PC-9 (cell line): ENCODE measurements around the gene MAP3K5.

ENCODE experiments used
- EZH2 ChIP-seq: fragments of 200-600 bp; sonication (generic); IDR thresholded peaks from 2 replicates; pipeline ENCODE4 v1.8.0; 2017; ENCODE audit warnings: antibody characterized with exemption, low read depth
- TF ChIP-seq, protein P1 (sequence below): fragments of 200-600 bp; sonication (generic); conservative IDR thresholded peaks from 2 replicates; pipeline ENCODE4 v1.6.1; 2017; ENCODE audit warnings: mixed run types, antibody characterized with exemption, mild to moderate bottlenecking, moderate library complexity

DNA sequence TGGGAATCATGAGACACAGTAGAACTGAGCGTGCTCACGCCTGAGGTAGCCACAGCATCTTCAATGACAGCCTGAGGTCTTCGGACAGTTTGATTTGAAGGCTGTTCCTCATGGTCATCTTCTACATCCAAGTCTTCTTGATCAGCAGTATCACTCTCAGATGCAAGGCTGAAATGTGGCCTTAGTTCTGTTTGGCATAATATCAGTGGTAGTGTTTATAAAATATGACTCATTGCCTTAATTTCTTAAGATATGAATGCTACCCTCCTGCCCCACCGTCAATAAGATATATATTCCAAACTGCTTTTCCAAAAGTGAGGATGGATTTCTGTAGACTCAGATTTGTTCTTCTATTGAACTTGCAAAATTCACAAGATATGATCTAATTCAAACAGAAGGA is 224.6 kb downstream of the MAP3K5 start:
- TF ChIP-seq, protein P1, sequence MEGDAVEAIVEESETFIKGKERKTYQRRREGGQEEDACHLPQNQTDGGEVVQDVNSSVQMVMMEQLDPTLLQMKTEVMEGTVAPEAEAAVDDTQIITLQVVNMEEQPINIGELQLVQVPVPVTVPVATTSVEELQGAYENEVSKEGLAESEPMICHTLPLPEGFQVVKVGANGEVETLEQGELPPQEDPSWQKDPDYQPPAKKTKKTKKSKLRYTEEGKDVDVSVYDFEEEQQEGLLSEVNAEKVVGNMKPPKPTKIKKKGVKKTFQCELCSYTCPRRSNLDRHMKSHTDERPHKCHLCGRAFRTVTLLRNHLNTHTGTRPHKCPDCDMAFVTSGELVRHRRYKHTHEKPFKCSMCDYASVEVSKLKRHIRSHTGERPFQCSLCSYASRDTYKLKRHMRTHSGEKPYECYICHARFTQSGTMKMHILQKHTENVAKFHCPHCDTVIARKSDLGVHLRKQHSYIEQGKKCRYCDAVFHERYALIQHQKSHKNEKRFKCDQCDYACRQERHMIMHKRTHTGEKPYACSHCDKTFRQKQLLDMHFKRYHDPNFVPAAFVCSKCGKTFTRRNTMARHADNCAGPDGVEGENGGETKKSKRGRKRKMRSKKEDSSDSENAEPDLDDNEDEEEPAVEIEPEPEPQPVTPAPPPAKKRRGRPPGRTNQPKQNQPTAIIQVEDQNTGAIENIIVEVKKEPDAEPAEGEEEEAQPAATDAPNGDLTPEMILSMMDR, result no peak
- TF ChIP-seq EZH2, result no peak
